GM12878 (cell line): ENCODE results near the gene APOBEC3C. TPM values are rescaled to one million over a fixed set of nuclear protein-coding genes. Genes with fewer than 3 reads are reported as not detected.
A peak's percentile ranks its signal among the peaks of the same experiment; 100 is the strongest.
"Not testable (repeated sequence)": the region's sequence is repeated elsewhere in the genome, so short reads cannot be mapped to it uniquely, and the experiment has no call there.

Experiments
- ATAC-seq: fragments of 200-7000 bp; cut with Tn5 transposase; 3 replicates; pipeline ENCODE4 v1.9.1; 2020; ENCODE audit warnings: mild to moderate bottlenecking, moderate library complexity
- BruUV-seq: library from RNA; stranded (reverse); fragments of 400-500 nt; replicated peaks from 2 replicates; lab custom pipeline; 2021; lab: Mats Ljungman, UMichigan
- CTCF ChIA-PET: fragments of 300-600 bp; sonication (Branson Sonifier 250); formaldehyde crosslinking; extraction: SDS; loops from one replicate; lab custom pipeline; 2021; ENCODE audit warnings: inconsistent platforms; lab: Yijun Ruan, JAX
- POLR2A ChIA-PET: fragments of 350-600 bp; formaldehyde crosslinking; extraction: SDS; loops from one replicate; lab custom pipeline; 2021; ENCODE audit warnings: inconsistent platforms; lab: Charles Lee
- RAD21 ChIA-PET: fragments of 300-600 bp; sonication (Branson Sonifier 250); formaldehyde crosslinking; loops from one replicate; lab custom pipeline; 2023; ENCODE audit warnings: antibody characterized with exemption; ENCODE audit not compliant: unreplicated experiment; lab: Charles Lee
- SMC1A ChIA-PET: fragments of 300-600 bp; sonication (Branson Sonifier 250); formaldehyde crosslinking; loops from one replicate; lab custom pipeline; 2023; ENCODE audit not compliant: unreplicated experiment, uncharacterized antibody; lab: Charles Lee
- DNase-seq: peaks from one replicate; pipeline ENCODE4 v3.0.0-alpha.2; 2011; ENCODE audit warnings: low read depth, low spot score
- FAIRE-seq: peaks from 3 replicates; lab custom pipeline; 2011; peaks lifted over from hg19 to GRCh38; lab: Jason Lieb, UNC
- H2AFZ ChIP-seq: 2 replicates; pipeline ENCODE4 v1.6.0; 2011; ENCODE audit warnings: low read depth, low read length, control low read depth; ENCODE audit not compliant: control insufficient read depth
- H3K27ac ChIP-seq: 2 replicates; pipeline ENCODE4 v1.5.1; 2011; ENCODE audit warnings: control low read depth; ENCODE audit not compliant: control insufficient read depth, insufficient read depth
- H3K27me3 ChIP-seq, 2 experiments: replicated peaks in 1 of 2; 2 replicates each; pipeline versions ENCODE4 v1.6.0 to v1.6.1; 2011; ENCODE audit warnings: low read length in 1 of 2; ENCODE audit not compliant: control insufficient read depth in 2 of 2, insufficient read depth in 2 of 2
- H3K36me3 ChIP-seq, 2 experiments: 2 replicates each; pipeline ENCODE4 v1.5.1; 2011; ENCODE audit warnings: low read length in 1 of 2; ENCODE audit not compliant: control insufficient read depth in 2 of 2, insufficient read depth in 2 of 2
- H3K4me1 ChIP-seq: 2 replicates; pipeline ENCODE4 v1.6.1; 2011; ENCODE audit warnings: mild to moderate bottlenecking, low read length, moderate library complexity, mixed read lengths; ENCODE audit not compliant: control insufficient read depth, insufficient read depth
- H3K4me2 ChIP-seq: 2 replicates; pipeline ENCODE4 v1.6.0; 2011; ENCODE audit warnings: control low read depth; ENCODE audit not compliant: control insufficient read depth, insufficient read depth
- H3K4me3 ChIP-seq: fragments of 200-600 bp; sonication (generic); 2 replicates; pipeline ENCODE4 v1.5.1; 2016
- H3K79me2 ChIP-seq: 2 replicates; pipeline ENCODE4 v1.6.0; 2011; ENCODE audit warnings: low read length; ENCODE audit not compliant: control insufficient read depth, insufficient read depth
- H3K9ac ChIP-seq: 2 replicates; pipeline ENCODE4 v1.8.0; 2011; ENCODE audit warnings: low read length, control low read depth, mixed read lengths; ENCODE audit not compliant: control insufficient read depth, insufficient read depth
- H3K9me3 ChIP-seq: replicated peaks from 3 replicates; pipeline ENCODE4 v1.5.1; 2011; ENCODE audit warnings: mild to moderate bottlenecking, low read length; ENCODE audit not compliant: control insufficient read depth, insufficient read depth
- H4K20me1 ChIP-seq: 2 replicates; pipeline ENCODE4 v1.6.0; 2011; ENCODE audit not compliant: control insufficient read depth, insufficient read depth
- ATF7 ChIP-seq: fragments of 450-650 bp; IDR thresholded peaks from 2 replicates; pipeline ENCODE4 v1.6.1; 2016; ENCODE audit warnings: low read depth, mild to moderate bottlenecking
- GATAD2B ChIP-seq: fragments of 450-650 bp; conservative IDR thresholded peaks from 2 replicates; pipeline ENCODE4 v1.6.1; 2017; ENCODE audit warnings: low read depth, mild to moderate bottlenecking, moderate library complexity
- KLF5 ChIP-seq: fragments of 450-650 bp; IDR thresholded peaks from 2 replicates; pipeline ENCODE4 v1.6.1; 2014; ENCODE audit warnings: mild to moderate bottlenecking; ENCODE audit not compliant: partially characterized antibody
- RUNX3 ChIP-seq: IDR thresholded peaks from 2 replicates; pipeline ENCODE4 v1.6.1; 2012; ENCODE audit warnings: low read length, inconsistent platforms
- SIN3A ChIP-seq: IDR thresholded peaks from 2 replicates; pipeline ENCODE4 v1.6.1; 2012; ENCODE audit warnings: low read depth, low read length, improper control_type of control experiment
- ZBTB40 ChIP-seq: fragments of 450-650 bp; IDR thresholded peaks from 2 replicates; pipeline ENCODE4 v1.6.1; 2016; ENCODE audit warnings: mild to moderate bottlenecking, moderate library complexity, borderline replicate concordance
- ZNF24 ChIP-seq: fragments of 450-650 bp; IDR thresholded peaks from 2 replicates; pipeline ENCODE4 v1.6.1; 2017; ENCODE audit warnings: antibody characterized with exemption, mild to moderate bottlenecking
- WGBS: methylation state at CpG from one replicate; pipeline ENCODE4 v1.1.6; 2016; ENCODE audit warnings: low lambda C conversion rate; ENCODE audit not compliant: insufficient replicate concordance, insufficient coverage; ENCODE audit errors: missing lambda C conversion rate; 5-methylcytosine and 5-hydroxymethylcytosine counted together
- in situ Hi-C: fragments of 300-500 bp; cut with MboI; formaldehyde crosslinking; loops from 9 replicates; pipeline ENCODE4 v1.14.3; 2018; ENCODE audit warnings: mixed read lengths
- intact Hi-C: fragments of 100-400 bp; cut with micrococcal nuclease; formaldehyde crosslinking; loops from one replicate; pipeline ENCODE4 v1.14.2; 2022; ENCODE audit not compliant: unreplicated experiment
- polyA plus RNA-seq, 11 experiments: library from polyadenylated mRNA; depleted of rRNA in 4 of 11; unstranded in 6 of 11; stranded (reverse) in 5 of 11; fragments of >200 nt; fragmentation: Nextera tagmentation in 4 of 11; fragmentation: Illumina TruSeq in 1 of 11; extraction: Ambion mirVana in 4 of 11; extraction: Trizol in 1 of 11; gene quantifications; 1 replicate in 1 of 11; 2 replicates in 10 of 11; pipeline versions ENCODE4 v1.2.1 to v1.2.3, GENCODE V29; 2011 to 2016; ENCODE audit warnings: inconsistent platforms in 2 of 11, missing spikeins in 2 of 11, low read depth in 1 of 11
- total RNA-seq, 4 experiments: library from RNA; depleted of rRNA in 3 of 4; stranded (reverse); fragments of >200 nt in 3 of 4; fragmentation: Illumina TruSeq in 1 of 4; extraction: Trizol in 1 of 4; gene quantifications; 2 replicates each; pipeline versions ENCODE4 v1.2.1 to v1.2.3, GENCODE V29; 2013 to 2021

APOBEC3C gene
- total and polyA plus RNA-seq, 10 of the 15 experiments (the other 5 are each of a cell fraction or from before 2014, with no cell fraction given), result 22.9 to 290 (median 156) TPM

- no peak for TF ChIP-seq ZBTB40
- TF ChIP-seq ZNF24, result no peak
- no peak for TF ChIP-seq SIN3A
- TF ChIP-seq GATAD2B, result no peak
- no peak for TF ChIP-seq KLF5
Observed at GRCh38 chr22:38987171-38987895, 26.7 kb upstream of the APOBEC3C start (continued).

- intact Hi-C loops, result no loop called here
- ATAC-seq, result no peak
- Histone ChIP-seq H3K79me2 (no peaks in the 10 kb centered on the region), H3K36me3 (no peaks in the 10 kb centered on the region; a peak in 1 of 4 replicates), H3K27me3 (no peaks in the 10 kb centered on the region), H4K20me1 (no peaks in the 10 kb centered on the region), H3K4me2 (no peak overlapping the region), H3K9me3 (no peaks in the 10 kb centered on the region), H3K4me3 (no peak overlapping the region), H3K27ac (no peak overlapping the region), H2AFZ (no peak overlapping the region), H3K4me1 (peaks cover 20% of the 10 kb centered on the region), H3K9ac (no peak overlapping the region)
- DNase-seq, result no peak
- POLR2A ChIA-PET, result no interaction called here
- 47% methylated on average over 6 of the region's 6 CpGs for WGBS
- SMC1A ChIA-PET, result no interaction called here
- CTCF ChIA-PET, result no interaction called here
- BruUV-seq, result no TSS peak
- no peak for FAIRE-seq
- peak; percentile 43 for TF ChIP-seq RUNX3
- no peak for TF ChIP-seq ATF7
- in situ Hi-C loops, result no loop called here
- RAD21 ChIA-PET, result interaction anchor here (1.3 kb wide), 1 partner anchor 14 kb away, joined by 4 read pairs; no protein-coding TSS in a partner anchor
Observed at GRCh38 chr22:38989466-38989865, 24.6 kb upstream of the APOBEC3C start.

- H4K20me1 ChIP-seq, SMC1A ChIA-PET, H3K36me3 ChIP-seq, BruUV-seq, H3K4me1 ChIP-seq, H3K4me3 ChIP-seq, POLR2A ChIA-PET, FAIRE-seq, H3K27me3 ChIP-seq, RAD21 ChIA-PET, H3K79me2 ChIP-seq, H3K4me2 ChIP-seq, DNase-seq, H3K27ac ChIP-seq, intact Hi-C loops, H3K9ac ChIP-seq, H3K9me3 ChIP-seq, H2AFZ ChIP-seq, in situ Hi-C loops: not testable (repeated sequence)
- ATAC-seq, result peak; percentile 46
- CTCF ChIA-PET, result interaction anchor here (1.3 to 2.5 kb wide), 2 partner anchors 11 to 20 kb away, joined by 3 to 9 read pairs; no protein-coding TSS in a partner anchor
- WGBS, result 69% methylated on average over 7 of the region's 12 CpGs
Observed at GRCh38 chr22:38992871-38993371, 21.1 kb upstream of the APOBEC3C start.
